ENCODE results near the gene CNDP2. TPM values are rescaled to one million over a fixed set of nuclear protein-coding genes. Genes with fewer than 3 reads are reported as not detected.
"Not testable (repeated sequence)": the region's sequence is repeated elsewhere in the genome, so short reads cannot be mapped to it uniquely, and the experiment has no call there.

Gene CNDP2
- total and polyA plus RNA-seq, 8 donors, result 65.7 to 196 (median 94.4) TPM

- no peak for FAIRE-seq
- no peak for DNase-seq
- Histone ChIP-seq H3K27ac (no peak overlapping the region), H3K9me3 (no peaks in the 10 kb centered on the region), H3K4me3 (no peak overlapping the region), H3K36me3 (no peaks in the 10 kb centered on the region), H3K27me3 (no peaks in the 10 kb centered on the region), H3K4me1 (no peaks in the 10 kb centered on the region)
- intact Hi-C loops (cut with DNase I), result loop anchor here (5.0 to 10.0 kb wide), 3 partner anchors 51 to 201 kb away; no protein-coding TSS in a partner anchor
- 27 to 33% methylated on average over 11 of the region's 11 CpGs for WGBS, 2 donors
- TF ChIP-seq, protein P1, sequence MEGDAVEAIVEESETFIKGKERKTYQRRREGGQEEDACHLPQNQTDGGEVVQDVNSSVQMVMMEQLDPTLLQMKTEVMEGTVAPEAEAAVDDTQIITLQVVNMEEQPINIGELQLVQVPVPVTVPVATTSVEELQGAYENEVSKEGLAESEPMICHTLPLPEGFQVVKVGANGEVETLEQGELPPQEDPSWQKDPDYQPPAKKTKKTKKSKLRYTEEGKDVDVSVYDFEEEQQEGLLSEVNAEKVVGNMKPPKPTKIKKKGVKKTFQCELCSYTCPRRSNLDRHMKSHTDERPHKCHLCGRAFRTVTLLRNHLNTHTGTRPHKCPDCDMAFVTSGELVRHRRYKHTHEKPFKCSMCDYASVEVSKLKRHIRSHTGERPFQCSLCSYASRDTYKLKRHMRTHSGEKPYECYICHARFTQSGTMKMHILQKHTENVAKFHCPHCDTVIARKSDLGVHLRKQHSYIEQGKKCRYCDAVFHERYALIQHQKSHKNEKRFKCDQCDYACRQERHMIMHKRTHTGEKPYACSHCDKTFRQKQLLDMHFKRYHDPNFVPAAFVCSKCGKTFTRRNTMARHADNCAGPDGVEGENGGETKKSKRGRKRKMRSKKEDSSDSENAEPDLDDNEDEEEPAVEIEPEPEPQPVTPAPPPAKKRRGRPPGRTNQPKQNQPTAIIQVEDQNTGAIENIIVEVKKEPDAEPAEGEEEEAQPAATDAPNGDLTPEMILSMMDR (IDR thresholded peaks at IDR 0.05), result no peak
- ATAC-seq, result peak in 1 of 4 donors; percentile 27
Observed at GRCh38 chr18:74556126-74556525, 60.0 kb downstream of the CNDP2 start.

GRCh38 chr18:74558096-74558495 lies 61.9 kb downstream of the CNDP2 start:
- no peak for ATAC-seq
- no peak overlapping the region for H3K4me3 ChIP-seq
- TF ChIP-seq, protein P1 (IDR thresholded peaks at IDR 0.05), result no peak
- H3K27me3 ChIP-seq, result no peaks in the 10 kb centered on the region
- H3K4me1 ChIP-seq, result no peaks in the 10 kb centered on the region
- no peaks in the 10 kb centered on the region for H3K36me3 ChIP-seq
- no peaks in the 10 kb centered on the region for H3K9me3 ChIP-seq
- whole genome bisulfite sequencing, 2 donors, result 68 to 70% methylated on average over 4 of the region's 4 CpGs
- DNase-seq, result no peak
- no peak overlapping the region for H3K27ac ChIP-seq
- intact Hi-C loops (cut with DNase I), result loop anchor here (5.0 to 10.0 kb wide), 3 partner anchors 53 to 203 kb away; no protein-coding TSS in a partner anchor
- no peak for FAIRE-seq

DNA sequence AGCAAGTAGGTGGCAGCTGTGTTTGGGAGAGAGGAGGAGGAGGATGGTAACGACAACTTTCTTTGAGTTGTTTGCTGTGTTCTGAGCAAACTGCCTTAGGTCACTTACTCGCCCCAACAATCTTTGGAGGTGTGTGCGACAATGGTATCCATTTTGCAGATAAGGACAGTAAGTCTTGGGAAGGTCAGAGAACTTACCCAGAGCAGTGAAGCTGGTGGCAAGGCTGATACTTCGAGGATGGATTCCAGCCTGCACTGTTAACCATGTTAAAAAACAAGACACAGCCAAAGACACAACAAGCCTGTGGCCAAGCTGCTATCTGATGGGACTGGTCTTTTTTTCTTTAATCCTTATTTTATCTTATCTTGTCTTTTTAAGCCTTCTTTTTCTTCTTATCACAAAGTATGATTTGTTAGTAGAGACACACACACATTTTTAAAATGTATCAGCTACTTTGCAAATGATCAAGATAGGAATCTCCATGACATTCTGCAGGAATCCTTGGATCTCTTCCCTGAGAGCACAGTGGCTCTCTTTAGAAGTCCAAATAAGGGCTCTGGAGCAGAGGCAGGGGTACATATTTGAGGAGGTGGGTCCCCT lies 66.1 kb downstream of the CNDP2 start:
- Histone ChIP-seq H3K36me3 (no peaks in the 10 kb centered on the region), H3K27ac (no peak overlapping the region), H3K27me3 (no peaks in the 10 kb centered on the region), H3K4me3 (no peak overlapping the region), H3K9me3 (no peaks in the 10 kb centered on the region), H3K4me1 (no peaks in the 10 kb centered on the region)
- DNase-seq (no peak), ATAC-seq (no peak), FAIRE-seq (no peak)
- 81 to 91% methylated on average over 4 of the region's 4 CpGs for WGBS, 2 donors
- TF ChIP-seq, protein P1 (IDR thresholded peaks at IDR 0.05), result no peak
- intact Hi-C loops (cut with DNase I), result no loop called here

GRCh38 chr18:74562775-74563174 lies 66.6 kb downstream of the CNDP2 start:
- no peaks in the 10 kb centered on the region for H3K27me3 ChIP-seq
- ATAC-seq (no peak), DNase-seq (no peak), FAIRE-seq (no peak)
- no peaks in the 10 kb centered on the region for H3K4me1 ChIP-seq
- TF ChIP-seq, protein P1 (IDR thresholded peaks at IDR 0.05), result no peak
- H3K27ac ChIP-seq, result no peak overlapping the region
- H3K36me3 ChIP-seq, result no peaks in the 10 kb centered on the region
- intact Hi-C loops (cut with DNase I), result no loop called here
- H3K4me3 ChIP-seq, result no peak overlapping the region
- H3K9me3 ChIP-seq, result no peaks in the 10 kb centered on the region
- 63 to 79% methylated on average over 4 of the region's 4 CpGs for WGBS, 2 donors

- Histone ChIP-seq H3K36me3 (no peaks in the 10 kb centered on the region), H3K27me3 (no peaks in the 10 kb centered on the region), H3K9me3 (no peaks in the 10 kb centered on the region), H3K27ac (no peak overlapping the region), H3K4me3 (no peak overlapping the region), H3K4me1 (no peaks in the 10 kb centered on the region)
- DNase-seq, result no peak
- TF ChIP-seq, protein P1 (IDR thresholded peaks at IDR 0.05), result no peak
- FAIRE-seq, result no peak
- ATAC-seq, result no peak
- intact Hi-C loops (cut with DNase I), result no loop called here
- WGBS, 2 donors, result 25 to 36% methylated on average over 3 of the region's 3 CpGs
Observed at GRCh38 chr18:74563999-74564398, 67.8 kb downstream of the CNDP2 start.

GRCh38 chr18:74565164-74565563 lies 69.0 kb downstream of the CNDP2 start:
- WGBS, 2 donors, result 88 to 95% methylated on average over 1 of the region's 1 CpG
- H3K9me3 ChIP-seq; H3K27me3 ChIP-seq; DNase-seq; ATAC-seq; intact Hi-C loops (cut with DNase I); H3K4me3 ChIP-seq; FAIRE-seq; H3K27ac ChIP-seq; H3K36me3 ChIP-seq; H3K4me1 ChIP-seq: not testable (repeated sequence)

DNA sequence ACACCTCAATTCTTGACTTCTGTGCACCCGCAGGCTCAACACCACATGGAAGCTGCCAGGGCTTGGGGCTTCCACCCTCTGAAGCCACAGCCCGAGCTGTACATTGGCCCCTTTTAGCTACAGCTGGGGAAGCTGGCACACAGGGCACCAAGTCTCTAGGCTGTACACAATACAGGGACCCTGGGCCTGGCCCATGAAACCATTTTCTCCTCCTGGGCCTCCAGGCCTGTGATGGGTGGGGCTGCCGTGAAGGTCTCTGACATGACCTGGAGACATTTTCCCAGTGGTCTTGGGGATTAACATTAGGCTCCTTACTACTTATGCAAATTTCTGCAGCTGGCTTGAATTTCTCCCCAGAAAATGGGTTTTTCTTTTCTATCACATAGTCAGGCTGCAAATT lies 69.8 kb downstream of the CNDP2 start:
- ATAC-seq; H3K4me1 ChIP-seq; H3K9me3 ChIP-seq; FAIRE-seq; intact Hi-C loops (cut with DNase I); H3K36me3 ChIP-seq; H3K4me3 ChIP-seq; H3K27me3 ChIP-seq; DNase-seq; H3K27ac ChIP-seq: not testable (repeated sequence)
- WGBS, 2 donors, result 67 to 78% methylated on average over 3 of the region's 3 CpGs
